H9 (cell line): ENCODE results near the gene NEAT1. TPM values are rescaled to one million over a fixed set of nuclear protein-coding genes. Genes with fewer than 3 reads are reported as not detected.

Experiments used
- DNase-seq: peaks from one replicate; pipeline ENCODE4 v3.0.0-alpha.2; 2017
- H2AFZ ChIP-seq: one replicate; pipeline ENCODE4 v1.6.1; 2013; ENCODE audit warnings: mild to moderate bottlenecking, low read length, control low read depth, moderate library complexity
- H2AK5ac ChIP-seq: 2 replicates; pipeline ENCODE4 v1.6.1; 2013; ENCODE audit warnings: low read length, control low read depth, mixed read lengths; ENCODE audit not compliant: insufficient read length
- H2BK120ac ChIP-seq: one replicate; pipeline ENCODE4 v1.6.1; 2013; ENCODE audit warnings: low read depth, mild to moderate bottlenecking, low read length, control low read depth, inconsistent platforms; ENCODE audit not compliant: poor library complexity, severe bottlenecking
- H2BK12ac ChIP-seq: 2 replicates; pipeline ENCODE4 v1.6.1; 2013; ENCODE audit warnings: low read length, control low read depth, mixed read lengths, low read depth; ENCODE audit not compliant: insufficient read length
- H2BK15ac ChIP-seq: 2 replicates; pipeline ENCODE4 v1.6.1; 2013; ENCODE audit warnings: low read depth, low read length, control low read depth
- H2BK20ac ChIP-seq: one replicate; pipeline ENCODE4 v1.6.1; 2013; ENCODE audit warnings: low read depth, mild to moderate bottlenecking, low read length, control low read depth, inconsistent platforms; ENCODE audit not compliant: poor library complexity, severe bottlenecking
- H2BK5ac ChIP-seq: 2 replicates; pipeline ENCODE4 v1.6.1; 2013; ENCODE audit warnings: low read length, control low read depth, mixed read lengths; ENCODE audit not compliant: insufficient read length
- H3K14ac ChIP-seq: 2 replicates; pipeline ENCODE4 v1.6.1; 2013; ENCODE audit warnings: low read length, control low read depth; ENCODE audit not compliant: insufficient read depth
- H3K18ac ChIP-seq: 2 replicates; pipeline ENCODE4 v1.6.1; 2013; ENCODE audit warnings: low read depth, mild to moderate bottlenecking, mixed read lengths, low read length, control low read depth; ENCODE audit not compliant: insufficient read length
- H3K23ac ChIP-seq: 2 replicates; pipeline ENCODE4 v1.6.1; 2013; ENCODE audit warnings: low read length, control low read depth, mixed read lengths, low read depth; ENCODE audit not compliant: insufficient read length
- H3K23me2 ChIP-seq: 2 replicates; pipeline ENCODE4 v1.6.1; 2013; ENCODE audit warnings: low read depth, mild to moderate bottlenecking, mixed read lengths, low read length, control low read depth; ENCODE audit not compliant: insufficient read length, poor library complexity, severe bottlenecking
- H3K27ac ChIP-seq: 2 replicates; pipeline ENCODE4 v1.5.1; 2013; ENCODE audit warnings: low read length, control low read depth, mixed read lengths, low read depth; ENCODE audit not compliant: insufficient read length
- H3K27me3 ChIP-seq: 2 replicates; pipeline ENCODE4 v1.6.1; 2013; ENCODE audit warnings: low read length, control low read depth, inconsistent platforms; ENCODE audit not compliant: insufficient read depth
- H3K4ac ChIP-seq: 2 replicates; pipeline ENCODE4 v1.6.1; 2013; ENCODE audit warnings: low read depth, mild to moderate bottlenecking, control low read depth, inconsistent platforms, low read length, moderate library complexity
- H3K4me1 ChIP-seq: 2 replicates; pipeline ENCODE4 v1.6.1; 2013; ENCODE audit warnings: low read length, control low read depth, inconsistent platforms; ENCODE audit not compliant: insufficient read depth
- H3K4me2 ChIP-seq: 2 replicates; pipeline ENCODE4 v1.6.1; 2013; ENCODE audit warnings: low read length, control low read depth, mixed read lengths; ENCODE audit not compliant: insufficient read length, insufficient read depth
- H3K56ac ChIP-seq: 2 replicates; pipeline ENCODE4 v1.6.1; 2013; ENCODE audit warnings: low read depth, mild to moderate bottlenecking, mixed read lengths, low read length, control low read depth; ENCODE audit not compliant: insufficient read length
- H3K79me1 ChIP-seq: 2 replicates; pipeline ENCODE4 v1.6.1; 2013; ENCODE audit warnings: low read depth, mild to moderate bottlenecking, moderate library complexity, low read length, control low read depth, inconsistent platforms; ENCODE audit not compliant: insufficient read depth, poor library complexity, severe bottlenecking
- H3K79me2 ChIP-seq: 2 replicates; pipeline ENCODE4 v1.6.1; 2013; ENCODE audit warnings: low read length, control low read depth, inconsistent platforms; ENCODE audit not compliant: insufficient read depth
- H3K9ac ChIP-seq: 2 replicates; pipeline ENCODE4 v1.6.1; 2013; ENCODE audit warnings: low read length, control low read depth, mixed read lengths; ENCODE audit not compliant: insufficient read length; ENCODE audit errors: extremely low read depth
- H3K9me3 ChIP-seq: one replicate; pipeline ENCODE4 v1.6.1; 2013; ENCODE audit warnings: low read depth, low read length, inconsistent platforms; ENCODE audit not compliant: control insufficient read depth
- H3T11ph ChIP-seq: one replicate; pipeline ENCODE4 v1.6.1; 2013; ENCODE audit warnings: mild to moderate bottlenecking, low read length, control low read depth, inconsistent platforms
- H4K20me1 ChIP-seq: one replicate; pipeline ENCODE4 v1.6.1; 2013; ENCODE audit not compliant: control insufficient read depth, insufficient read length, insufficient read depth
- H4K5ac ChIP-seq: 2 replicates; pipeline ENCODE4 v1.6.1; 2013; ENCODE audit warnings: low read depth, mild to moderate bottlenecking, mixed read lengths, low read length, control low read depth; ENCODE audit not compliant: insufficient read length
- H4K8ac ChIP-seq: replicated peaks from 2 replicates; pipeline ENCODE4 v1.6.1; 2013; ENCODE audit warnings: low read length, control low read depth, mixed read lengths, low read depth; ENCODE audit not compliant: insufficient read length
- H4K91ac ChIP-seq: 2 replicates; pipeline ENCODE4 v1.6.1; 2013; ENCODE audit warnings: low read depth, mild to moderate bottlenecking, moderate library complexity, mixed read lengths, low read length, control low read depth; ENCODE audit not compliant: insufficient read length
- H3K27ac Mint-ChIP-seq, 3 experiments: 2 replicates in 2 of 3; 3 replicates in 1 of 3; pipeline ENCODE4 v1.8.0; 2020 to 2021; ENCODE audit warnings: mixed read lengths in 3 of 3, mild to moderate bottlenecking in 1 of 3, moderate library complexity in 1 of 3
- H3K27me3 Mint-ChIP-seq: 2 replicates; pipeline ENCODE4 v1.8.0; 2021; ENCODE audit warnings: low read depth, mild to moderate bottlenecking, moderate library complexity, mixed read lengths
- H3K36me3 Mint-ChIP-seq, 3 experiments: 2 replicates in 2 of 3; 3 replicates in 1 of 3; pipeline ENCODE4 v1.8.0; 2020 to 2021; ENCODE audit warnings: low read depth in 3 of 3, mixed read lengths in 3 of 3; ENCODE audit not compliant: insufficient read depth in 1 of 3
- H3K4me1 Mint-ChIP-seq, 2 experiments: 2 replicates each; pipeline ENCODE4 v1.8.0; 2020; ENCODE audit warnings: mixed read lengths in 2 of 2
- H3K4me3 Mint-ChIP-seq, 2 experiments: 2 replicates in 1 of 2; 3 replicates in 1 of 2; pipeline ENCODE4 v1.8.0; 2020 to 2021; ENCODE audit warnings: mild to moderate bottlenecking in 2 of 2, mixed read lengths in 2 of 2, moderate library complexity in 1 of 2
- H3K9me3 Mint-ChIP-seq, 2 experiments: 2 replicates in 1 of 2; 3 replicates in 1 of 2; pipeline ENCODE4 v1.8.0; 2020; ENCODE audit warnings: mild to moderate bottlenecking in 2 of 2, mixed read lengths in 2 of 2, moderate library complexity in 1 of 2
- WGBS: extraction: QIAGEN DNeasy Blood & Tissue Kit; methylation state at CpG from one replicate; pipeline ENCODE4 v1.1.7; 2013; ENCODE audit warnings: missing lambda C conversion rate, low lambda C conversion rate, mixed read lengths; ENCODE audit not compliant: insufficient read length; ENCODE audit errors: extremely low coverage; 5-methylcytosine and 5-hydroxymethylcytosine counted together
- total RNA-seq: library from RNA; stranded (reverse); gene quantifications from 2 replicates; pipeline ENCODE4 v1.2.1, GENCODE V29; 2021
- TF ChIP-seq, protein P1 (sequence below): fragments of 200-600 bp; sonication (generic); conservative IDR thresholded peaks from 3 replicates; pipeline ENCODE4 v1.8.0; 2021; ENCODE audit warnings: antibody characterized with exemption, mild to moderate bottlenecking

NEAT1 gene
- total RNA-seq, 1 experiment from 2014 or later: 12.7 TPM

DNA sequence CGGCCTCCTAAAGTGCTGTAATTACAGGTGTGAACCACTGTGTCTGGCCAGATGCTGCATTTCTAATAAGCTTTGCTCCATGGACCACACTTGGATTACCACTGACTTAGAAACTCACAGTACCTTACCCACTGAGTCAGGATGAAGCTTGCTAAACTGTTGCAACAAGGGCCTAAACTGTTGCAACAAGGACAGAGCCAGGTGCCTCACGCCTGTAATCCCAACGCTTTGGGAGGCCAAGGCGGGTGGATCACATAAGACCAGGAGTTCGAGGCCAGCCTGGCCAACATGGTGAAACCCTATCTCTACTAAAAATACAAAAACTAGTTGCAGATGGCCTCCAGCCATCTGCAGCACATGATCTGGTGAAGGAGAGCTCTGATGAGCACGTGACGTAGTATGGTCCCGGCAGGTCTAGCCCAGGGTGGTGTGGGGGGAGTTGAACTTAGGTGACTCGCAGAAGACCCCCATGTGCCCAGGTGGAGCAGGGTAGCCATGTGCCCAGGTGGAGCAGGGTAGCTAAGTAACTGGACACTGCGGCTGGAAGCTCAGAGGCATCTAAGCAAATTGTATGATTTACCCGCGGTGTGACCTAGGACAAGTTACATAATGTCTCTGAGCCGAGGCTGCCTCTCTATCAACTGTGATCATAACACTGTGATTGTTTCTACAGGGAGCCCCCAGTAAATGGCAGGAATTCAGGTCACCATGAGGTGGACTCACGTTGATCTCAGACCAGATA, 48.6 kb upstream of the NEAT1 start:
- no peak overlapping the region for H2BK120ac ChIP-seq
- H3K9ac ChIP-seq: no peak overlapping the region
- H3K9me3 ChIP-seq: no peaks in the 10 kb centered on the region
- no peak overlapping the region for H2AFZ ChIP-seq
- H3K27ac ChIP-seq: no peak overlapping the region
- H3K4me2 ChIP-seq: no peak overlapping the region
- no peak overlapping the region for H2BK20ac ChIP-seq
- H4K20me1 ChIP-seq: no peaks in the 10 kb centered on the region
- TF ChIP-seq, protein P1, sequence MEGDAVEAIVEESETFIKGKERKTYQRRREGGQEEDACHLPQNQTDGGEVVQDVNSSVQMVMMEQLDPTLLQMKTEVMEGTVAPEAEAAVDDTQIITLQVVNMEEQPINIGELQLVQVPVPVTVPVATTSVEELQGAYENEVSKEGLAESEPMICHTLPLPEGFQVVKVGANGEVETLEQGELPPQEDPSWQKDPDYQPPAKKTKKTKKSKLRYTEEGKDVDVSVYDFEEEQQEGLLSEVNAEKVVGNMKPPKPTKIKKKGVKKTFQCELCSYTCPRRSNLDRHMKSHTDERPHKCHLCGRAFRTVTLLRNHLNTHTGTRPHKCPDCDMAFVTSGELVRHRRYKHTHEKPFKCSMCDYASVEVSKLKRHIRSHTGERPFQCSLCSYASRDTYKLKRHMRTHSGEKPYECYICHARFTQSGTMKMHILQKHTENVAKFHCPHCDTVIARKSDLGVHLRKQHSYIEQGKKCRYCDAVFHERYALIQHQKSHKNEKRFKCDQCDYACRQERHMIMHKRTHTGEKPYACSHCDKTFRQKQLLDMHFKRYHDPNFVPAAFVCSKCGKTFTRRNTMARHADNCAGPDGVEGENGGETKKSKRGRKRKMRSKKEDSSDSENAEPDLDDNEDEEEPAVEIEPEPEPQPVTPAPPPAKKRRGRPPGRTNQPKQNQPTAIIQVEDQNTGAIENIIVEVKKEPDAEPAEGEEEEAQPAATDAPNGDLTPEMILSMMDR: no peak
- H4K91ac ChIP-seq: no peak overlapping the region
- H3K4me1 Mint-ChIP-seq: peaks cover 0 to 5% of the 10 kb centered on the region in 2 experiments; a peak in 1 of 4 replicates
- no peak overlapping the region for H3K14ac ChIP-seq
- no peaks in the 10 kb centered on the region for H3K23me2 ChIP-seq
- H3K79me1 ChIP-seq: no peaks in the 10 kb centered on the region
- no peak overlapping the region for H2BK12ac ChIP-seq
- no peak overlapping the region for H3K18ac ChIP-seq
- DNase-seq: no peak
- no peak overlapping the region for H3K27ac Mint-ChIP-seq
- H3K23ac ChIP-seq: no peak overlapping the region
- H3K79me2 ChIP-seq: no peaks in the 10 kb centered on the region
- H2AK5ac ChIP-seq: no peak overlapping the region
- H3K9me3 Mint-ChIP-seq: no peaks in the 10 kb centered on the region
- no peak overlapping the region for H3K4me3 Mint-ChIP-seq
- H2BK15ac ChIP-seq: no peak overlapping the region
- no peaks in the 10 kb centered on the region for H3K36me3 Mint-ChIP-seq
- no peak overlapping the region for H3K4ac ChIP-seq
- no peaks in the 10 kb centered on the region for H3K4me1 ChIP-seq
- no peaks in the 10 kb centered on the region for H3K27me3 ChIP-seq
- no peak overlapping the region for H4K8ac ChIP-seq
- H3K27me3 Mint-ChIP-seq: peaks cover 31% of the 10 kb centered on the region
- H3K56ac ChIP-seq: no peak overlapping the region
- H4K5ac ChIP-seq: no peak overlapping the region
- no peak overlapping the region for H3T11ph ChIP-seq
- WGBS: no CpG with 5 or more reads among the region's 14 CpGs
- no peak overlapping the region for H2BK5ac ChIP-seq
